Glutamatergic neuron (in vitro differentiated cells): ENCODE measurements around the gene ADAMTS17. TPM values are rescaled to one million over a fixed set of nuclear protein-coding genes. Genes with fewer than 3 reads are reported as not detected.
A peak's percentile ranks its signal among the peaks of the same experiment; 100 is the strongest.

ENCODE experiments used
- DNase-seq: peaks from one replicate; pipeline ENCODE4 v3.0.0; 2022
- H3K27ac Mint-ChIP-seq: one replicate; pipeline ENCODE4 v1.8.0; 2020; ENCODE audit warnings: mild to moderate bottlenecking, mixed read lengths, inconsistent platforms; ENCODE audit not compliant: unreplicated experiment
- H3K27me3 Mint-ChIP-seq: one replicate; pipeline ENCODE4 v1.8.0; 2020; ENCODE audit warnings: mild to moderate bottlenecking, moderate library complexity, mixed read lengths, inconsistent platforms; ENCODE audit not compliant: unreplicated experiment
- H3K36me3 Mint-ChIP-seq: one replicate; pipeline ENCODE4 v1.8.0; 2020; ENCODE audit warnings: mild to moderate bottlenecking, mixed read lengths, inconsistent platforms; ENCODE audit not compliant: unreplicated experiment
- H3K4me1 Mint-ChIP-seq: one replicate; pipeline ENCODE4 v1.8.0; 2020; ENCODE audit warnings: mild to moderate bottlenecking, low read depth, mixed read lengths, inconsistent platforms; ENCODE audit not compliant: unreplicated experiment
- H3K4me3 Mint-ChIP-seq: one replicate; pipeline ENCODE4 v1.8.0; 2020; ENCODE audit warnings: mild to moderate bottlenecking, mixed read lengths, inconsistent platforms; ENCODE audit not compliant: unreplicated experiment
- H3K9me3 Mint-ChIP-seq: one replicate; pipeline ENCODE4 v1.8.0; 2020; ENCODE audit warnings: mild to moderate bottlenecking, moderate library complexity, mixed read lengths, inconsistent platforms; ENCODE audit not compliant: unreplicated experiment
- total RNA-seq: library from RNA; stranded (reverse); fragmentation: NEBNext Ultra II Directional; extraction: Animal tissue kit (Norgen Biotek cat#: 25700); gene quantifications from one replicate; pipeline ENCODE4 v1.2.1, GENCODE V29; 2021; ENCODE audit not compliant: unreplicated experiment
- TF ChIP-seq, protein P1 (sequence below): fragments of 200-600 bp; sonication (generic); IDR thresholded peaks from one replicate; pipeline ENCODE4 v1.5.0; 2021; ENCODE audit not compliant: partially characterized antibody, unreplicated experiment

ADAMTS17 gene
- total RNA-seq, 1 donor from 2014 or later, result 6.8 TPM

GRCh38 chr15:99996660-99997059, 345.1 kb downstream of the ADAMTS17 start:
- peaks cover 5% of the 10 kb centered on the region for H3K9me3 Mint-ChIP-seq
- H3K27ac Mint-ChIP-seq, result no peak overlapping the region
- TF ChIP-seq, protein P1, sequence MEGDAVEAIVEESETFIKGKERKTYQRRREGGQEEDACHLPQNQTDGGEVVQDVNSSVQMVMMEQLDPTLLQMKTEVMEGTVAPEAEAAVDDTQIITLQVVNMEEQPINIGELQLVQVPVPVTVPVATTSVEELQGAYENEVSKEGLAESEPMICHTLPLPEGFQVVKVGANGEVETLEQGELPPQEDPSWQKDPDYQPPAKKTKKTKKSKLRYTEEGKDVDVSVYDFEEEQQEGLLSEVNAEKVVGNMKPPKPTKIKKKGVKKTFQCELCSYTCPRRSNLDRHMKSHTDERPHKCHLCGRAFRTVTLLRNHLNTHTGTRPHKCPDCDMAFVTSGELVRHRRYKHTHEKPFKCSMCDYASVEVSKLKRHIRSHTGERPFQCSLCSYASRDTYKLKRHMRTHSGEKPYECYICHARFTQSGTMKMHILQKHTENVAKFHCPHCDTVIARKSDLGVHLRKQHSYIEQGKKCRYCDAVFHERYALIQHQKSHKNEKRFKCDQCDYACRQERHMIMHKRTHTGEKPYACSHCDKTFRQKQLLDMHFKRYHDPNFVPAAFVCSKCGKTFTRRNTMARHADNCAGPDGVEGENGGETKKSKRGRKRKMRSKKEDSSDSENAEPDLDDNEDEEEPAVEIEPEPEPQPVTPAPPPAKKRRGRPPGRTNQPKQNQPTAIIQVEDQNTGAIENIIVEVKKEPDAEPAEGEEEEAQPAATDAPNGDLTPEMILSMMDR, result no peak
- peaks cover 8% of the 10 kb centered on the region for H3K27me3 Mint-ChIP-seq
- DNase-seq, result no peak
- H3K36me3 Mint-ChIP-seq, result peaks cover 3% of the 10 kb centered on the region
- H3K4me1 Mint-ChIP-seq, result peaks cover 16% of the 10 kb centered on the region
- no peak overlapping the region for H3K4me3 Mint-ChIP-seq

DNA sequence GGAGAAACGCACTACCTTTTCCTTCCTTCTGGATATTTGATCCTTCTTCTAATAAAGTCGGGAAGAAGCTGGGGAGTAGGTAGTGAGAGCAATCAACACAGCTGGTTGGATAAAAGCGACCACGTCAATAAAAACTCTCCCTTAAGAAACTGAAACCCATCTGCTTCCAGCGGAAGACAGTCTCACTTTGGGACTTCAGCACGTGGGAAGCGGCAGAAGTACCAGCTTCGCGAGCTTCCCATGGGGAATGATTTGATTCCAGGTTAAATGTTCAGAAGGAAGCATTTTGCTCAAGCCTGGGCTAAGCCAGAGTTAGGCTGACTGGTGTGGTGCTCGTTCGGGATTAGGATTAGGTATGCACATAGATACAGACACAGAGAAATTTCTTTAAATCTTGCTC, 346.2 kb downstream of the ADAMTS17 start:
- Mint-ChIP-seq H3K27me3 (peaks cover 8% of the 10 kb centered on the region), H3K36me3 (peaks cover 4% of the 10 kb centered on the region), H3K9me3 (peaks cover 5% of the 10 kb centered on the region), H3K4me1 (peaks cover 16% of the 10 kb centered on the region), H3K4me3 (peak overlapping the region; percentile 61), H3K27ac (peak overlapping the region; percentile 72)
- DNase-seq, result no peak
- TF ChIP-seq, protein P1, result no peak

- Mint-ChIP-seq H3K27me3 (peaks cover 9% of the 10 kb centered on the region), H3K27ac (peak overlapping the region; percentile 72), H3K4me3 (peak overlapping the region; percentile 30), H3K36me3 (peaks cover 4% of the 10 kb centered on the region), H3K9me3 (peaks cover 5% of the 10 kb centered on the region), H3K4me1 (peaks cover 16% of the 10 kb centered on the region)
- TF ChIP-seq, protein P1, result no peak
- DNase-seq, result no peak
Measured at GRCh38 chr15:99994849-99995248, 346.9 kb downstream of the ADAMTS17 start.

GRCh38 chr15:99993681-99994131, 348.1 kb downstream of the ADAMTS17 start:
- peaks cover 16% of the 10 kb centered on the region for H3K4me1 Mint-ChIP-seq
- no peak for DNase-seq

DNA sequence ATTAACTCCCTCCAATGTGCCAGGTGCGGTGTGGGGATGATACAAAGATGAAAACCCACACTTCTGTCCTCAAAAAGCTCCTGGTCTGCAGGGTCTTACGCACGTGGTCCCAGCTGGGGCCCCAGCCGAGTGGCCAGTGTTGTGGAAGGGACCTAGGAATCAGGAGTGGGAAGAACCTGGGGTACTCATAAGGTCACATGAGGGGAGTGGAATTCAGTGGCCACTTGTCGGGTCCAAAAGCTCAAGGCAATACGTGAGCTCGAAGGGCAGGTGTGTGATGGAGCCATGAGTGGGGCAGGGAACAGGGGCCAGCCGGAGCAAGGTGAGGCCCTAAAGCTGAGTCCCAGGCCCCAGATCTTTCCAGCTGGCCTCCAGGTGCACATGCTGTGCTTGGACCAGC, 348.5 kb downstream of the ADAMTS17 start:
- no peaks in the 10 kb centered on the region for H3K9me3 Mint-ChIP-seq
- no peak overlapping the region for H3K4me3 Mint-ChIP-seq
- DNase-seq, result no peak
- peaks cover 16% of the 10 kb centered on the region for H3K4me1 Mint-ChIP-seq
- peaks cover 10% of the 10 kb centered on the region for H3K36me3 Mint-ChIP-seq
- TF ChIP-seq, protein P1, result no peak
- peaks cover 7% of the 10 kb centered on the region for H3K27me3 Mint-ChIP-seq
- H3K27ac Mint-ChIP-seq, result peak overlapping the region; percentile 22

More at GRCh38 chr15:99993681-99994131, 348.1 kb downstream of the ADAMTS17 start:
- peaks cover under 1% of the 10 kb centered on the region for H3K9me3 Mint-ChIP-seq
- TF ChIP-seq, protein P1, result no peak
- H3K4me3 Mint-ChIP-seq, result no peak overlapping the region
- H3K27ac Mint-ChIP-seq, result peak overlapping the region; percentile 22
- peaks cover 7% of the 10 kb centered on the region for H3K27me3 Mint-ChIP-seq
- peaks cover 5% of the 10 kb centered on the region for H3K36me3 Mint-ChIP-seq
